Right lobe of liver (tissue), 4 donors: ENCODE measurements around the gene ALDOB.

Experiments
- POLR2A ChIP-seq: fragments of 450-650 bp; IDR thresholded peaks from one replicate; pipeline ENCODE4 v1.6.1; 2017; ENCODE audit warnings: antibody characterized with exemption, mild to moderate bottlenecking
- TF ChIP-seq, protein P1 (sequence below), 4 donors: fragments of 200-600 bp in 3 of 4; fragments of 450-650 bp in 1 of 4; IDR thresholded peaks; one replicate each; pipeline versions ENCODE4 v1.5.1 to v1.8.0; 2016 to 2022; ENCODE audit warnings: antibody characterized with exemption in 4 of 4, mild to moderate bottlenecking in 2 of 4
- donor health status: DM: no; HTN: no; CAD: no.
- donor health status: DM: no; HTN: no; CAD: no.
- donor health status: DM: no; HTN: yes; CAD: no.

DNA sequence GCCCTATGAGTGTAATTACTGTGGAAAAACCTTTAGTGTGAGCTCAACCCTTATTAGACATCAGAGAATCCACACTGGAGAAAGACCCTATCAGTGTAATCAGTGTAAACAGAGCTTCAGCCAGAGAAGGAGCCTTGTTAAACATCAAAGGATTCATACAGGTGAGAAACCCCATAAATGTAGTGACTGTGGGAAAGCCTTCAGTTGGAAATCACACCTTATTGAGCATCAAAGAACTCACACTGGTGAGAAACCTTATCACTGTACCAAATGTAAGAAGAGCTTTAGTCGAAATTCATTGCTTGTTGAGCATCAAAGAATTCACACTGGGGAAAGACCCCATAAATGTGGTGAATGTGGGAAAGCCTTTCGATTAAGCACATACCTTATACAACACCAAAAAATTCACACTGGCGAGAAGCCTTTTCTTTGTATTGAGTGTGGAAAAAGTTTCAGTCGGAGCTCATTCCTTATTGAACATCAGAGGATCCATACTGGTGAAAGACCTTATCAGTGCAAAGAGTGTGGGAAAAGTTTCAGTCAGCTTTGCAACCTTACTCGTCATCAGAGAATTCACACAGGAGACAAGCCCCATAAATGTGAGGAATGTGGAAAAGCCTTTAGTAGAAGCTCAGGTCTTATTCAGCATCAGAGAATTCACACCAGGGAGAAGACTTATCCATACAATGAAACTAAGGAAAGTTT lies 27.0 kb downstream of the ALDOB start:
- TF ChIP-seq, protein P1, sequence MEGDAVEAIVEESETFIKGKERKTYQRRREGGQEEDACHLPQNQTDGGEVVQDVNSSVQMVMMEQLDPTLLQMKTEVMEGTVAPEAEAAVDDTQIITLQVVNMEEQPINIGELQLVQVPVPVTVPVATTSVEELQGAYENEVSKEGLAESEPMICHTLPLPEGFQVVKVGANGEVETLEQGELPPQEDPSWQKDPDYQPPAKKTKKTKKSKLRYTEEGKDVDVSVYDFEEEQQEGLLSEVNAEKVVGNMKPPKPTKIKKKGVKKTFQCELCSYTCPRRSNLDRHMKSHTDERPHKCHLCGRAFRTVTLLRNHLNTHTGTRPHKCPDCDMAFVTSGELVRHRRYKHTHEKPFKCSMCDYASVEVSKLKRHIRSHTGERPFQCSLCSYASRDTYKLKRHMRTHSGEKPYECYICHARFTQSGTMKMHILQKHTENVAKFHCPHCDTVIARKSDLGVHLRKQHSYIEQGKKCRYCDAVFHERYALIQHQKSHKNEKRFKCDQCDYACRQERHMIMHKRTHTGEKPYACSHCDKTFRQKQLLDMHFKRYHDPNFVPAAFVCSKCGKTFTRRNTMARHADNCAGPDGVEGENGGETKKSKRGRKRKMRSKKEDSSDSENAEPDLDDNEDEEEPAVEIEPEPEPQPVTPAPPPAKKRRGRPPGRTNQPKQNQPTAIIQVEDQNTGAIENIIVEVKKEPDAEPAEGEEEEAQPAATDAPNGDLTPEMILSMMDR (IDR thresholded peaks at IDR 0.05): no peak
- TF ChIP-seq POLR2A: no peak
